Measurements from ENCODE around the gene TTC12. TPM values are rescaled to one million over a fixed set of nuclear protein-coding genes. Genes with fewer than 3 reads are reported as not detected.

Gene TTC12
- total and polyA plus RNA-seq, 12 donors = 3.3 to 18.0 (median 7.8) TPM

- Histone ChIP-seq H3K27me3 (no peaks in the 10 kb centered on the region), H3K9me3 (no peaks in the 10 kb centered on the region), H3K4me3 (no peak overlapping the region), H3K4me1 (peaks cover 0 to 3% (median 0%) of the 10 kb centered on the region in 9 donors), H3K27ac (no peak overlapping the region), H3K36me3 (no peaks in the 10 kb centered on the region)
- TF ChIP-seq, protein P1, sequence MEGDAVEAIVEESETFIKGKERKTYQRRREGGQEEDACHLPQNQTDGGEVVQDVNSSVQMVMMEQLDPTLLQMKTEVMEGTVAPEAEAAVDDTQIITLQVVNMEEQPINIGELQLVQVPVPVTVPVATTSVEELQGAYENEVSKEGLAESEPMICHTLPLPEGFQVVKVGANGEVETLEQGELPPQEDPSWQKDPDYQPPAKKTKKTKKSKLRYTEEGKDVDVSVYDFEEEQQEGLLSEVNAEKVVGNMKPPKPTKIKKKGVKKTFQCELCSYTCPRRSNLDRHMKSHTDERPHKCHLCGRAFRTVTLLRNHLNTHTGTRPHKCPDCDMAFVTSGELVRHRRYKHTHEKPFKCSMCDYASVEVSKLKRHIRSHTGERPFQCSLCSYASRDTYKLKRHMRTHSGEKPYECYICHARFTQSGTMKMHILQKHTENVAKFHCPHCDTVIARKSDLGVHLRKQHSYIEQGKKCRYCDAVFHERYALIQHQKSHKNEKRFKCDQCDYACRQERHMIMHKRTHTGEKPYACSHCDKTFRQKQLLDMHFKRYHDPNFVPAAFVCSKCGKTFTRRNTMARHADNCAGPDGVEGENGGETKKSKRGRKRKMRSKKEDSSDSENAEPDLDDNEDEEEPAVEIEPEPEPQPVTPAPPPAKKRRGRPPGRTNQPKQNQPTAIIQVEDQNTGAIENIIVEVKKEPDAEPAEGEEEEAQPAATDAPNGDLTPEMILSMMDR (IDR thresholded peaks at IDR 0.05) = no peak
- DNase-seq = no peak
- ATAC-seq = no peak
- intact Hi-C loops (cut with DNase I) = no loop called here
- WGBS, 2 donors = 74 to 80% methylated on average over 7 of the region's 7 CpGs
These were observed 82.8 kb downstream of the TTC12 start for GRCh38 chr11:113397212-113397611.

DNA sequence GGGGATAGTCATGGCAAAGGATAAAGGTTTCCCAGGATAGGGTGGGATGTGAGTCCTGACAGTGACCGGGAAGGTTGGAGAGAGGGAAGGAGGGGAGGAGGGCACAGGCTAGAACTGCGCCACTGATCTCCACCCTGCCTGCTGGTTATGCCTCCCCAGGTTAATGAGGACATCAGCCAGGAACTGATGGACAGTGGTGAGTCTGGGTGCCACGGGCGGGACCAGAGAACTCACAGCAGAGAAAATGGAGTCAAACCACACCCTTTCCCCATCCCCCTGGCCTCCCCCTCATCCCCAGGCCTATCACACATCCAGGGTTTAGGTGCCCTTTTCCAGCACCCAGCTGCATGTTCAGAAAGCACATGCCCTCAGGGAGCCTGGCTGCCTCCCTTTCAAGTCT, 83.4 kb downstream of the TTC12 start:
- 86 to 94% methylated on average over 4 of the region's 4 CpGs for WGBS, 2 donors

DNA sequence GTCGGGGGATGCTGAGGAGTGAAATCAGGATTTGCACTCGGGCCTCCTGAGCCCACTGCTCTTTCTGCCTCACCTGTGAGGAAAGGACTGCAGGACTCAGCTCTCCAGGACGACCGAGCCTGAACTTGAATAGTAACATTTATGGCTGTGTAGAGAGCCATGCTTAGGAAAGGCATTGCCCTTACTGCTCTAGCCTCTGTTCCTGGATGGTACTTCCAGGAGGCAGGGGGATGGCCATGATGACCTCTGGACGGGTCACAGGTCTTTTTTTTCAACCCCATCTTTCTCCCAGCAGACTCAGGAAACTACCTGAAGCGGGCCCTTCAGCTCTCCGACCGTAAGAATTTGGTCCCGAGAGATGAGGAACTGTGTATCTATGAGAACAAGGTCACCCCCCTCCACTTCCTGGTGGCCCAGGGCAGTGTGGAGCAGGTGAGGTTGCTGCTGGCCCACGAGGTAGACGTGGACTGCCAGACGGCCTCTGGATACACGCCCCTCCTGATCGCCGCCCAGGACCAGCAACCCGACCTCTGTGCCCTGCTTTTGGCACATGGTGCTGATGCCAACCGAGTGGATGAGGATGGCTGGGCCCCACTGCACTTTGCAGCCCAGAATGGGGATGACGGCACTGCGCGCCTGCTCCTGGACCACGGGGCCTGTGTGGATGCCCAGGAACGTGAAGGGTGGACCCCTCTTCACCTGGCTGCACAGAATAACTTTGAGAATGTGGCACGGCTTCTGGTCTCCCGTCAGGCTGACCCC, 84.5 kb downstream of the TTC12 start:
- 88 to 91% methylated on average over 24 of the region's 24 CpGs for WGBS, 2 donors

More for the DNA sequence above, 83.4 kb downstream of the TTC12 start:
- ATAC-seq = no peak
- TF ChIP-seq, protein P1 (IDR thresholded peaks at IDR 0.05) = no peak
- H3K27me3 ChIP-seq = no peaks in the 10 kb centered on the region
- no peaks in the 10 kb centered on the region for H3K36me3 ChIP-seq
- no peak for DNase-seq
- no peak overlapping the region for H3K4me3 ChIP-seq
- peaks cover 0 to 3% (median 0%) of the 10 kb centered on the region in 9 donors for H3K4me1 ChIP-seq
- no peaks in the 10 kb centered on the region for H3K9me3 ChIP-seq
- intact Hi-C loops (cut with DNase I) = no loop called here
- no peak overlapping the region for H3K27ac ChIP-seq

DNA sequence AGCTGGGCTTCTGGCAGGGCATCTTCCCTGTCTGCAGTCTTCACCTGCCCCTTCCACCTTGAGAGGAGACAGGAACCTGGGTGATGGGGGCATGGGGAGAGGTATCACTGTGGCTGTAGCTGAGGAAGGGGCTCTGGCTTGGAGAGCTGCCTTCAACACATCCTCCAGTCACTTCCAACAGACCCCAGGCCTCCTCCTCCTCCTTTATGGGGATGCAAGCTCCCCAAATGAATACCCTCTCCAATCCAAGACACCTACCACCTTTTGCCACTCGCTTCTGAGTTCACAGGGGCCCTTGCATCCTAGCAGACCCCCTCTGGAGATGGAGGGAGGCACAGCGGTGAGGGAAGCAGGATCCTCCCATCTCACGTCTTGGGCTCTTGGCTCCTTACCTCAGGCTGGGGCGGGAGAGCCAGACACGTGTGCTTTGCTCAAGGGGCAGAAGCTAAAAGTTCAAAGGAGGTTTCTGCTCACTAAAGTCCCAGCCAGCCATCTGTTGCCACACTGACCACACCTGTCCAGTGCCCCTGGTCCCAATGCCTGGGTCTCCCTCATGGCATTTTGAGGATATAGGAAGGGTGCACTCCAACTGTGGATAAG, 86.3 kb downstream of the TTC12 start:
- no peak for DNase-seq
- Histone ChIP-seq H3K9me3 (no peaks in the 10 kb centered on the region), H3K4me1 (peaks cover 0 to 3% (median 0%) of the 10 kb centered on the region in 9 donors), H3K27me3 (no peaks in the 10 kb centered on the region), H3K4me3 (no peak overlapping the region), H3K27ac (no peak overlapping the region), H3K36me3 (no peaks in the 10 kb centered on the region)
- no peak for ATAC-seq
- TF ChIP-seq, protein P1 (IDR thresholded peaks at IDR 0.05) = no peak
- 66 to 74% methylated on average over 5 of the region's 5 CpGs for WGBS, 2 donors
- intact Hi-C loops (cut with DNase I) = no loop called here

More for the DNA sequence above, 84.5 kb downstream of the TTC12 start:
- DNase-seq = no peak
- H3K27me3 ChIP-seq = no peaks in the 10 kb centered on the region
- H3K4me1 ChIP-seq = peaks cover 0 to 3% (median 0%) of the 10 kb centered on the region in 9 donors
- ATAC-seq = no peak
- H3K4me3 ChIP-seq = no peak overlapping the region
- no peak overlapping the region for H3K27ac ChIP-seq
- TF ChIP-seq, protein P1 (IDR thresholded peaks at IDR 0.05) = no peak
- no peaks in the 10 kb centered on the region for H3K36me3 ChIP-seq
- H3K9me3 ChIP-seq = no peaks in the 10 kb centered on the region
- intact Hi-C loops (cut with DNase I) = no loop called here

Measured in heart right ventricle (tissue), 16 donors.